ENCODE data around the gene NCAM2.

The NCAM2 gene

GRCh38 chr21:21286170-21286798 lies 288.1 kb downstream of the NCAM2 start:
- no peak for TF ChIP-seq CTCF (IDR thresholded peaks at IDR 0.05)
- Mint-ChIP-seq H3K4me3 (no peak overlapping the region), H3K27ac (no peak overlapping the region), H3K36me3 (ENCODE audit: low read depth) (no peaks in the 10 kb centered on the region), H3K27me3 (ENCODE audit: low read depth, poor library complexity) (peaks cover 3% of the 10 kb centered on the region), H3K4me1 (no peaks in the 10 kb centered on the region), H3K9me3 (no peaks in the 10 kb centered on the region)
- no peak for DNase-seq

GRCh38 chr21:21290751-21291150 lies 292.5 kb downstream of the NCAM2 start:
- DNase-seq: no peak
- H3K4me3 Mint-ChIP-seq: no peak overlapping the region
- H3K9me3 Mint-ChIP-seq: no peaks in the 10 kb centered on the region
- no peaks in the 10 kb centered on the region for H3K36me3 Mint-ChIP-seq (ENCODE audit: low read depth)
- H3K4me1 Mint-ChIP-seq: no peaks in the 10 kb centered on the region
- H3K27ac Mint-ChIP-seq: no peak overlapping the region
- peaks cover 6% of the 10 kb centered on the region for H3K27me3 Mint-ChIP-seq (ENCODE audit: low read depth, poor library complexity)
- TF ChIP-seq CTCF (IDR thresholded peaks at IDR 0.05): no peak

- Mint-ChIP-seq H3K27ac (no peak overlapping the region), H3K9me3 (no peaks in the 10 kb centered on the region), H3K27me3 (ENCODE audit: low read depth, poor library complexity) (peaks cover 3% of the 10 kb centered on the region), H3K36me3 (ENCODE audit: low read depth) (no peaks in the 10 kb centered on the region), H3K4me1 (no peaks in the 10 kb centered on the region), H3K4me3 (no peak overlapping the region)
- no peak for TF ChIP-seq CTCF (IDR thresholded peaks at IDR 0.05)
- DNase-seq: no peak
Measured at GRCh38 chr21:21291883-21292569, 293.8 kb downstream of the NCAM2 start.

- Mint-ChIP-seq H3K27me3 (ENCODE audit: low read depth, poor library complexity) (peaks cover 2% of the 10 kb centered on the region), H3K27ac (no peak overlapping the region), H3K4me3 (no peak overlapping the region), H3K36me3 (ENCODE audit: low read depth) (no peaks in the 10 kb centered on the region), H3K4me1 (no peaks in the 10 kb centered on the region), H3K9me3 (no peaks in the 10 kb centered on the region)
- no peak for TF ChIP-seq CTCF (IDR thresholded peaks at IDR 0.05)
- no peak for DNase-seq
Measured at GRCh38 chr21:21295303-21295702, 297.1 kb downstream of the NCAM2 start.

GRCh38 chr21:21297211-21297610 lies 299.0 kb downstream of the NCAM2 start:
- H3K9me3 Mint-ChIP-seq: no peaks in the 10 kb centered on the region
- peaks cover 2% of the 10 kb centered on the region for H3K27me3 Mint-ChIP-seq (ENCODE audit: low read depth, poor library complexity)
- no peak overlapping the region for H3K4me3 Mint-ChIP-seq
- H3K36me3 Mint-ChIP-seq (ENCODE audit: low read depth): no peaks in the 10 kb centered on the region
- H3K27ac Mint-ChIP-seq: no peak overlapping the region
- TF ChIP-seq CTCF (IDR thresholded peaks at IDR 0.05): no peak
- DNase-seq: no peak
- H3K4me1 Mint-ChIP-seq: no peaks in the 10 kb centered on the region

GRCh38 chr21:21301013-21301412 lies 302.8 kb downstream of the NCAM2 start:
- H3K4me3 Mint-ChIP-seq: no peak overlapping the region
- TF ChIP-seq CTCF (IDR thresholded peaks at IDR 0.05): no peak
- H3K27me3 Mint-ChIP-seq (ENCODE audit: low read depth, poor library complexity): no peaks in the 10 kb centered on the region
- no peaks in the 10 kb centered on the region for H3K9me3 Mint-ChIP-seq
- no peaks in the 10 kb centered on the region for H3K36me3 Mint-ChIP-seq (ENCODE audit: low read depth)
- DNase-seq: no peak
- H3K27ac Mint-ChIP-seq: no peak overlapping the region
- H3K4me1 Mint-ChIP-seq: no peaks in the 10 kb centered on the region
